ENCODE measurements around the gene GRIK3.

Gene GRIK3

GRCh38 chr1:37041483-37041882 is 7.2 kb upstream of the GRIK3 start:
- H3K23ac ChIP-seq (ENCODE audit: low read length in 2 of 2) = no peak overlapping the region
- no peaks in the 10 kb centered on the region for H3K9me3 ChIP-seq (ENCODE audit: control insufficient read depth, low read length)
- no peak for DNase-seq
- H3K18ac ChIP-seq (ENCODE audit: low read depth in 1 of 2, low read length in 2 of 2) = no peak overlapping the region
- H3K9ac ChIP-seq (ENCODE audit: low read length) = no peak overlapping the region
- H2AK5ac ChIP-seq (ENCODE audit: low read length, severe bottlenecking) = no peak overlapping the region
- H3K27me3 ChIP-seq (ENCODE audit: control insufficient read depth in 1 of 2, insufficient read depth in 1 of 2, low read length in 2 of 2) = peaks cover 52 to 77% of the 10 kb centered on the region in 2 experiments
- H3K4ac ChIP-seq (ENCODE audit: low read depth in 1 of 2, low read length in 2 of 2) = no peak overlapping the region
- H3K4me3 ChIP-seq (ENCODE audit: insufficient read depth in 1 of 2, low read depth in 1 of 2, low read length in 2 of 2) = no peak overlapping the region
- no peaks in the 10 kb centered on the region for H3K4me1 ChIP-seq (ENCODE audit: control insufficient read depth, insufficient read depth, low read depth, low read length)
- no peak overlapping the region for H2BK5ac ChIP-seq (ENCODE audit: low read depth, low read length, poor library complexity, severe bottlenecking)
- no peak overlapping the region for H3K27ac ChIP-seq (ENCODE audit: low read length, poor library complexity, severe bottlenecking)
- no peaks in the 10 kb centered on the region for H3K36me3 ChIP-seq (ENCODE audit: control insufficient read depth in 1 of 2, insufficient read depth in 2 of 2, low read depth in 1 of 2, low read length in 2 of 2)
- no peak overlapping the region for H2BK12ac ChIP-seq (ENCODE audit: low read length in 2 of 2)
- 83% methylated on average over 2 of the region's 2 CpGs for WGBS
- no peak overlapping the region for H3K4me2 ChIP-seq (ENCODE audit: low read length, poor library complexity, severe bottlenecking)
- no peak overlapping the region for H2BK120ac ChIP-seq (ENCODE audit: low read depth, low read length)
- no peaks in the 10 kb centered on the region for H3K79me1 ChIP-seq (replicated peaks; ENCODE audit: low read length, poor library complexity, severe bottlenecking)
- H4K91ac ChIP-seq (ENCODE audit: low read length) = no peak overlapping the region
- H3K14ac ChIP-seq (ENCODE audit: low read length in 2 of 2) = no peak overlapping the region
- H2BK15ac ChIP-seq (ENCODE audit: low read depth, poor library complexity, severe bottlenecking) = no peak overlapping the region
- no peak overlapping the region for H4K8ac ChIP-seq (ENCODE audit: low read length)
- no peak overlapping the region for H2AFZ ChIP-seq (ENCODE audit: low read depth, low read length)

GRCh38 chr1:37040773-37041172 is 6.5 kb upstream of the GRIK3 start:
- no peaks in the 10 kb centered on the region for H3K4me1 ChIP-seq (ENCODE audit: control insufficient read depth, insufficient read depth, low read depth, low read length)
- H3K4me2 ChIP-seq (ENCODE audit: low read length, poor library complexity, severe bottlenecking) = no peak overlapping the region
- no peaks in the 10 kb centered on the region for H3K9me3 ChIP-seq (ENCODE audit: control insufficient read depth, low read length)
- no peak overlapping the region for H2AK5ac ChIP-seq (ENCODE audit: low read length, severe bottlenecking)
- H4K8ac ChIP-seq (ENCODE audit: low read length) = no peak overlapping the region
- WGBS = 66% methylated on average over 4 of the region's 4 CpGs
- H3K4ac ChIP-seq (ENCODE audit: low read depth in 1 of 2, low read length in 2 of 2) = no peak overlapping the region
- no peak overlapping the region for H2BK12ac ChIP-seq (ENCODE audit: low read length in 2 of 2)
- no peaks in the 10 kb centered on the region for H3K36me3 ChIP-seq (ENCODE audit: control insufficient read depth in 1 of 2, insufficient read depth in 2 of 2, low read depth in 1 of 2, low read length in 2 of 2)
- no peak overlapping the region for H2BK5ac ChIP-seq (ENCODE audit: low read depth, low read length, poor library complexity, severe bottlenecking)
- no peaks in the 10 kb centered on the region for H3K79me1 ChIP-seq (replicated peaks; ENCODE audit: low read length, poor library complexity, severe bottlenecking)
- H3K14ac ChIP-seq (ENCODE audit: low read length in 2 of 2) = no peak overlapping the region
- peaks cover 59 to 84% of the 10 kb centered on the region in 2 experiments for H3K27me3 ChIP-seq (ENCODE audit: control insufficient read depth in 1 of 2, insufficient read depth in 1 of 2, low read length in 2 of 2)
- DNase-seq = no peak
- H4K91ac ChIP-seq (ENCODE audit: low read length) = no peak overlapping the region
- no peak overlapping the region for H2BK120ac ChIP-seq (ENCODE audit: low read depth, low read length)
- H3K18ac ChIP-seq (ENCODE audit: low read depth in 1 of 2, low read length in 2 of 2) = no peak overlapping the region
- no peak overlapping the region for H2AFZ ChIP-seq (ENCODE audit: low read depth, low read length)
- no peak overlapping the region for H3K27ac ChIP-seq (ENCODE audit: low read length, poor library complexity, severe bottlenecking)
- no peak overlapping the region for H3K9ac ChIP-seq (ENCODE audit: low read length)
- H3K4me3 ChIP-seq (ENCODE audit: insufficient read depth in 1 of 2, low read depth in 1 of 2, low read length in 2 of 2) = no peak overlapping the region
- H3K23ac ChIP-seq (ENCODE audit: low read length in 2 of 2) = no peak overlapping the region
- no peak overlapping the region for H2BK15ac ChIP-seq (ENCODE audit: low read depth, poor library complexity, severe bottlenecking)

GRCh38 chr1:37040261-37040660 is 5.9 kb upstream of the GRIK3 start:
- Histone ChIP-seq H2BK120ac (ENCODE audit: low read depth, low read length) (no peak overlapping the region), H2BK12ac (ENCODE audit: low read length in 2 of 2) (no peak overlapping the region), H3K14ac (ENCODE audit: low read length in 2 of 2) (no peak overlapping the region), H3K4ac (ENCODE audit: low read depth in 1 of 2, low read length in 2 of 2) (no peak overlapping the region), H3K79me1 (replicated peaks; ENCODE audit: low read length, poor library complexity, severe bottlenecking) (no peaks in the 10 kb centered on the region), H3K36me3 (ENCODE audit: control insufficient read depth in 1 of 2, insufficient read depth in 2 of 2, low read depth in 1 of 2, low read length in 2 of 2) (no peaks in the 10 kb centered on the region), H3K4me1 (ENCODE audit: control insufficient read depth, insufficient read depth, low read depth, low read length) (no peaks in the 10 kb centered on the region), H4K91ac (ENCODE audit: low read length) (no peak overlapping the region), H3K9me3 (ENCODE audit: control insufficient read depth, low read length) (no peaks in the 10 kb centered on the region), H3K18ac (ENCODE audit: low read depth in 1 of 2, low read length in 2 of 2) (no peak overlapping the region), H2BK5ac (ENCODE audit: low read depth, low read length, poor library complexity, severe bottlenecking) (no peak overlapping the region), H4K8ac (ENCODE audit: low read length) (no peak overlapping the region), H2BK15ac (ENCODE audit: low read depth, poor library complexity, severe bottlenecking) (no peak overlapping the region), H2AFZ (ENCODE audit: low read depth, low read length) (no peak overlapping the region), H3K9ac (ENCODE audit: low read length) (no peak overlapping the region), H3K27ac (ENCODE audit: low read length, poor library complexity, severe bottlenecking) (no peak overlapping the region), H3K4me3 (ENCODE audit: insufficient read depth in 1 of 2, low read depth in 1 of 2, low read length in 2 of 2) (no peak overlapping the region), H2AK5ac (ENCODE audit: low read length, severe bottlenecking) (no peak overlapping the region), H3K27me3 (ENCODE audit: control insufficient read depth in 1 of 2, insufficient read depth in 1 of 2, low read length in 2 of 2) (peaks cover 64 to 88% of the 10 kb centered on the region in 2 experiments), H3K4me2 (ENCODE audit: low read length, poor library complexity, severe bottlenecking) (no peak overlapping the region), H3K23ac (ENCODE audit: low read length in 2 of 2) (no peak overlapping the region)
- no peak for DNase-seq
- 58% methylated on average over 3 of the region's 3 CpGs for WGBS

- no peak overlapping the region for H3K4ac ChIP-seq (ENCODE audit: low read depth in 1 of 2, low read length in 2 of 2)
- H2AFZ ChIP-seq (ENCODE audit: low read depth, low read length) = no peak overlapping the region
- H3K9ac ChIP-seq (ENCODE audit: low read length) = no peak overlapping the region
- H3K14ac ChIP-seq (ENCODE audit: low read length in 2 of 2) = no peak overlapping the region
- 29% methylated on average over 13 of the region's 16 CpGs for WGBS
- no peaks in the 10 kb centered on the region for H3K36me3 ChIP-seq (ENCODE audit: control insufficient read depth in 1 of 2, insufficient read depth in 2 of 2, low read depth in 1 of 2, low read length in 2 of 2)
- DNase-seq = no peak
- no peak overlapping the region for H2BK15ac ChIP-seq (ENCODE audit: low read depth, poor library complexity, severe bottlenecking)
- H3K27me3 ChIP-seq (ENCODE audit: control insufficient read depth in 1 of 2, insufficient read depth in 1 of 2, low read length in 2 of 2) = peaks cover 73 to 83% of the 10 kb centered on the region in 2 experiments
- no peak overlapping the region for H2BK12ac ChIP-seq (ENCODE audit: low read length in 2 of 2)
- H3K4me1 ChIP-seq (ENCODE audit: control insufficient read depth, insufficient read depth, low read depth, low read length) = peaks cover 11% of the 10 kb centered on the region
- H3K4me2 ChIP-seq (ENCODE audit: low read length, poor library complexity, severe bottlenecking) = no peak overlapping the region
- no peak overlapping the region for H3K23ac ChIP-seq (ENCODE audit: low read length in 2 of 2)
- no peaks in the 10 kb centered on the region for H3K79me1 ChIP-seq (replicated peaks; ENCODE audit: low read length, poor library complexity, severe bottlenecking)
- no peak overlapping the region for H2BK5ac ChIP-seq (ENCODE audit: low read depth, low read length, poor library complexity, severe bottlenecking)
- no peak overlapping the region for H2BK120ac ChIP-seq (ENCODE audit: low read depth, low read length)
- no peak overlapping the region for H3K27ac ChIP-seq (ENCODE audit: low read length, poor library complexity, severe bottlenecking)
- H3K9me3 ChIP-seq (ENCODE audit: control insufficient read depth, low read length) = no peaks in the 10 kb centered on the region
- H3K4me3 ChIP-seq (ENCODE audit: insufficient read depth in 1 of 2, low read depth in 1 of 2, low read length in 2 of 2) = no peak overlapping the region
- H2AK5ac ChIP-seq (ENCODE audit: low read length, severe bottlenecking) = no peak overlapping the region
- H4K91ac ChIP-seq (ENCODE audit: low read length) = no peak overlapping the region
- no peak overlapping the region for H3K18ac ChIP-seq (ENCODE audit: low read depth in 1 of 2, low read length in 2 of 2)
- H4K8ac ChIP-seq (ENCODE audit: low read length) = no peak overlapping the region
Measured at GRCh38 chr1:37038227-37039093, 4.1 kb upstream of the GRIK3 start.

Data from mesenchymal stem cell (in vitro differentiated cells and primary cell).